ENCODE results near the gene ACRV1.

DNA sequence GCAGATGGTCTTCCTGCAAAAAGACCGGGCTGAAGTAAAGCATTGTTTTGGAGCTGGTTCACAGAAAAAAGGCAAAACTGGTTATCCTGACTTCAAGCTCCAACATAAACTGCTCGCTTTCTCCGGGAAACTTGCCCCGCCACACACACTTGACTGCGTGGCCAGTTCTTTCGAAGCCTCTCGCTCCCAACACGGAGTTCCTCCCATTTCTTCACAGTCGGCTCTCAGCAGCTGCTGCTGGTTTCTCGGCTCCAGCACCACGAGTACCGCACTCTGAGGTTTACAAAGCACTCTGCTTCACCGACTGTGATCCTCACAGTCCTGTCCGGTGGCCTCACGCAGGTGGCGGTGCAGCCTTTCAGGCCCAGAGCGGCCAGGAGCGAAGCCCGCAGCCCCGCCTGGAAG lies 55.4 kb downstream of the ACRV1 start:
- no peak for TF ChIP-seq REST (IDR thresholded peaks at IDR 0.05)
- TF ChIP-seq CTCF (IDR thresholded peaks at IDR 0.05): no peak
- no peak; the same call in 1 of the 2 replicates for TF ChIP-seq POLR2A (IDR thresholded peaks at IDR 0.05; ENCODE audit: low read length)
- TF ChIP-seq RFX5 (IDR thresholded peaks at IDR 0.05): no peak
- TF ChIP-seq PHF8 (IDR thresholded peaks at IDR 0.05; ENCODE audit: borderline replicate concordance, low read depth): no peak
- TF ChIP-seq EP300 (IDR thresholded peaks at IDR 0.05): no peak
- no peak for TF ChIP-seq PBX3 (IDR thresholded peaks at IDR 0.05)
- no peak for TF ChIP-seq RAD21 (conservative IDR thresholded peaks at IDR 0.05 in 1 of 2, IDR thresholded peaks at IDR 0.05 in 1 of 2)
- no peak for TF ChIP-seq ZSCAN20 (CRISPR knock-in tag; IDR thresholded peaks at IDR 0.05)
- no peak for TF ChIP-seq CEBPB (IDR thresholded peaks at IDR 0.05)
- no peak for TF ChIP-seq ELK1 (IDR thresholded peaks at IDR 0.05; ENCODE audit: low read depth, low read length)
- TF ChIP-seq CHD2 (IDR thresholded peaks at IDR 0.05; ENCODE audit: low read length, partially characterized antibody): no peak
- TF ChIP-seq CHD4 (IDR thresholded peaks at IDR 0.05; ENCODE audit: borderline replicate concordance): no peak

Measured in A549 (cell line).